Hepatocyte (in vitro differentiated cells): Measurements from ENCODE around the gene NUP214. TPM values are rescaled to one million over a fixed set of nuclear protein-coding genes. Genes with fewer than 3 reads are reported as not detected.

Experiments used
- DNase-seq: peaks from one replicate; pipeline ENCODE4 v3.0.0-alpha.2; 2016; ENCODE audit warnings: low spot score
- H2AFZ ChIP-seq: fragments of 200-600 bp; sonication (generic); 2 replicates; pipeline ENCODE4 v1.6.0; 2016; ENCODE audit warnings: antibody characterized with exemption, mild to moderate bottlenecking
- H3K27ac ChIP-seq: fragments of 200-600 bp; sonication (generic); 2 replicates; pipeline ENCODE4 v1.5.1; 2016; ENCODE audit warnings: mild to moderate bottlenecking
- H3K27me3 ChIP-seq: fragments of 200-600 bp; sonication (generic); 2 replicates; pipeline ENCODE4 v1.6.1; 2016
- H3K36me3 ChIP-seq: fragments of 200-600 bp; sonication (generic); replicated peaks from 2 replicates; pipeline ENCODE4 v1.5.1; 2016; ENCODE audit warnings: low read depth; ENCODE audit not compliant: insufficient read depth
- H3K4me1 ChIP-seq: fragments of 200-600 bp; sonication (generic); 2 replicates; pipeline ENCODE4 v1.5.1; 2016; ENCODE audit warnings: mild to moderate bottlenecking, moderate library complexity; ENCODE audit not compliant: insufficient read depth
- H3K4me2 ChIP-seq: fragments of 200-600 bp; sonication (generic); 2 replicates; pipeline ENCODE4 v1.6.0; 2016
- H3K4me3 ChIP-seq: fragments of 200-600 bp; sonication (generic); 2 replicates; pipeline ENCODE4 v1.5.1; 2016; ENCODE audit warnings: mild to moderate bottlenecking
- H3K79me2 ChIP-seq: fragments of 200-600 bp; sonication (generic); 2 replicates; pipeline ENCODE4 v1.6.0; 2017; ENCODE audit warnings: mild to moderate bottlenecking
- H3K9me2 ChIP-seq: fragments of 200-600 bp; sonication (generic); replicated peaks from 2 replicates; pipeline ENCODE4 v1.6.0; 2017; ENCODE audit warnings: mild to moderate bottlenecking; ENCODE audit not compliant: insufficient read depth
- H3K9me3 ChIP-seq: fragments of 200-600 bp; sonication (generic); 2 replicates; pipeline ENCODE4 v1.5.1; 2016; ENCODE audit warnings: low read depth, mild to moderate bottlenecking
- H4K20me1 ChIP-seq: fragments of 200-600 bp; sonication (generic); 2 replicates; pipeline ENCODE4 v1.6.0; 2016; ENCODE audit warnings: mild to moderate bottlenecking; ENCODE audit not compliant: insufficient read depth, poor library complexity, severe bottlenecking
- EZH2 ChIP-seq: fragments of 200-600 bp; sonication (generic); IDR thresholded peaks from 2 replicates; pipeline ENCODE4 v1.6.1; 2016; ENCODE audit warnings: antibody characterized with exemption, mild to moderate bottlenecking, borderline replicate concordance
- EZH2phosphoT487 ChIP-seq: fragments of 200-600 bp; sonication (generic); IDR thresholded peaks from one replicate; pipeline ENCODE4 v1.6.1; 2018; ENCODE audit warnings: antibody characterized with exemption, mild to moderate bottlenecking, low read depth, moderate library complexity; ENCODE audit not compliant: unreplicated experiment, severe bottlenecking
- WGBS: methylation state at CpG from one replicate; pipeline ENCODE4 v1.1.6; 2016; ENCODE audit warnings: low lambda C conversion rate; ENCODE audit errors: missing lambda C conversion rate; 5-methylcytosine and 5-hydroxymethylcytosine counted together
- polyA plus RNA-seq: library from polyadenylated mRNA; unstranded; fragments of >200 nt; fragmentation: Nextera tagmentation; extraction: Ambion mirVana; gene quantifications from 2 replicates; pipeline ENCODE4 v1.2.1, GENCODE V29; 2016
- total RNA-seq: library from RNA; depleted of rRNA; stranded (reverse); fragments of >200 nt; gene quantifications from 2 replicates; pipeline ENCODE4 v1.2.3, GENCODE V29; 2014
- TF ChIP-seq, protein P1 (sequence below): fragments of 200-600 bp; sonication (generic); IDR thresholded peaks from 2 replicates; pipeline ENCODE4 v1.5.1; 2016; ENCODE audit warnings: antibody characterized with exemption, mild to moderate bottlenecking; ENCODE audit not compliant: poor library complexity

NUP214 gene
- total and polyA plus RNA-seq, 2 experiments from 2014 or later: 13.7 to 18.1 TPM

DNA sequence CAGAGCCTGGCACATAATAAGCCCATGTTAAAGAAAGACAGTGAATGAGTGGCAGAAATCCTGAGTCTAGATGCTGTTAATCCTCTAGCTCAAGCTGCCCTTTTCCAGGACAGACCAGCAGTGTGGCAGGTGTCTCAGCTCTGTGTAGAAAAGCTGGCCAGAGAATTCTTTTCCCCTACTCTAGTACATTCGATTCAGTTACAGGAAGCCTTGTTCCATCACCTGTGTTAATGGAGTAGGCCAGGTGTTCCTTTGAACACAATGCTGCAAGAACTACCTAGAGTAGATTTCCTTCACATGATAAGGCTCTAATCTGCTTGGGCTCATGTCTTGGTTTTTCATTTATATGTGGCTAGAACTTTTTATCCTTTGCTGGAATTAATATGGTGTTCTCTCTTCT lies 52.5 kb downstream of the NUP214 start:
- H3K4me2 ChIP-seq: no peak overlapping the region

DNA sequence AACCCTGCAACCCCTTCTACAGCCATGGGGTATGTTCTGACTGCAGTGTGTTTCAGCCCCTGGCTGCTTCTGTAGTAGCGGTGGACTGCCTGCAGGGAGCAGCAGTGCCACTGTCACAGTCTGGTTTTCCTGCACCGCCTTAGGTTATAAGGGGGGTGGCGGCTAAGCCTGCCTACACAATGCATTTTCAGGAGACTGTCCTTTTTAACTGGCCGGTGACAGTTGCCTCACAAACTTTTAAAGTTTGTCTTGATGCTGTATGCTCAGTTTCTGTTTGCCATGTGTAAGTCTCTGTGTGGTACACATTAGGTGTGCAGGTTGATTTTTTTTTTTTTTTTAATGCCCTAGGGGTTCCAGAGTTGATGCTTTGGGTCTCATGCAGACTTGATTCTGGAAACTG lies 53.0 kb downstream of the NUP214 start:
- no peak overlapping the region for H3K27ac ChIP-seq
- WGBS: 29% methylated on average over 4 of the region's 4 CpGs
- TF ChIP-seq, protein P1, sequence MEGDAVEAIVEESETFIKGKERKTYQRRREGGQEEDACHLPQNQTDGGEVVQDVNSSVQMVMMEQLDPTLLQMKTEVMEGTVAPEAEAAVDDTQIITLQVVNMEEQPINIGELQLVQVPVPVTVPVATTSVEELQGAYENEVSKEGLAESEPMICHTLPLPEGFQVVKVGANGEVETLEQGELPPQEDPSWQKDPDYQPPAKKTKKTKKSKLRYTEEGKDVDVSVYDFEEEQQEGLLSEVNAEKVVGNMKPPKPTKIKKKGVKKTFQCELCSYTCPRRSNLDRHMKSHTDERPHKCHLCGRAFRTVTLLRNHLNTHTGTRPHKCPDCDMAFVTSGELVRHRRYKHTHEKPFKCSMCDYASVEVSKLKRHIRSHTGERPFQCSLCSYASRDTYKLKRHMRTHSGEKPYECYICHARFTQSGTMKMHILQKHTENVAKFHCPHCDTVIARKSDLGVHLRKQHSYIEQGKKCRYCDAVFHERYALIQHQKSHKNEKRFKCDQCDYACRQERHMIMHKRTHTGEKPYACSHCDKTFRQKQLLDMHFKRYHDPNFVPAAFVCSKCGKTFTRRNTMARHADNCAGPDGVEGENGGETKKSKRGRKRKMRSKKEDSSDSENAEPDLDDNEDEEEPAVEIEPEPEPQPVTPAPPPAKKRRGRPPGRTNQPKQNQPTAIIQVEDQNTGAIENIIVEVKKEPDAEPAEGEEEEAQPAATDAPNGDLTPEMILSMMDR: peak; percentile 81
- TF ChIP-seq EZH2phosphoT487: no peak
- TF ChIP-seq EZH2: no peak

More for the DNA sequence above, 52.5 kb downstream of the NUP214 start:
- Histone ChIP-seq H4K20me1 (no peaks in the 10 kb centered on the region), H3K79me2 (no peaks in the 10 kb centered on the region), H3K4me1 (peaks cover 5% of the 10 kb centered on the region), H3K27me3 (no peaks in the 10 kb centered on the region), H3K4me3 (no peak overlapping the region), H2AFZ (no peak overlapping the region), H3K9me3 (no peaks in the 10 kb centered on the region), H3K9me2 (no peaks in the 10 kb centered on the region), H3K36me3 (no peaks in the 10 kb centered on the region), H3K27ac (no peak overlapping the region)
- no peak for DNase-seq
- WGBS: 93% methylated on average over 1 of the region's 1 CpG
- TF ChIP-seq, protein P1: no peak
- TF ChIP-seq EZH2phosphoT487 (no peak), EZH2 (no peak)

DNA sequence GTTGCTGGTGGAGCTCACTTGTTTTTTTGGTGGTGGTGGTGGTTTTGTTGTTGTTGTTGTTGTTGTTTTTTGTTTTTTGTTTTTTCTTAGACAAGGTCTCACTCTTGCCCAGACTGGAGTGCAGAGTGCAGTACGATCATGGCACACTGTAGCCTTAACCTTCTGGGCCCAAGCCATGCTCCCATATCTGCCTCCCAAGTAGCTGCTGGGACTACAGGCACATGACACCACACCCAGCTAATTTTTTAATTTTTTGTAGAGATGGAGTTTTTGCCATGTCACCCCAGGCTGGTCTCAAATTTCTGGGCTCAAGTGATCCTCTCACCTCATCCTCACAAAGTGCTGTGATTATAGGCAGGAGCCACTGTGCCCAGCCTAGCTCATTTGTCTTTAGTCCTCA lies 53.5 kb downstream of the NUP214 start:
- H3K9me2 ChIP-seq: no peaks in the 10 kb centered on the region
- H4K20me1 ChIP-seq: no peaks in the 10 kb centered on the region
- WGBS: 100% methylated on average over 1 of the region's 1 CpG
- no peak overlapping the region for H3K4me3 ChIP-seq
- no peak overlapping the region for H3K4me2 ChIP-seq
- no peak for DNase-seq
- no peaks in the 10 kb centered on the region for H3K27me3 ChIP-seq
- TF ChIP-seq, protein P1: no peak
- TF ChIP-seq EZH2 (no peak), EZH2phosphoT487 (no peak)
- no peaks in the 10 kb centered on the region for H3K9me3 ChIP-seq
- no peak overlapping the region for H3K27ac ChIP-seq
- no peaks in the 10 kb centered on the region for H3K36me3 ChIP-seq
- H3K79me2 ChIP-seq: no peaks in the 10 kb centered on the region
- peaks cover 5% of the 10 kb centered on the region for H3K4me1 ChIP-seq
- no peak overlapping the region for H2AFZ ChIP-seq

More for the DNA sequence above, 53.0 kb downstream of the NUP214 start:
- no peaks in the 10 kb centered on the region for H3K9me2 ChIP-seq
- H3K27me3 ChIP-seq: no peaks in the 10 kb centered on the region
- H3K4me1 ChIP-seq: peaks cover 5% of the 10 kb centered on the region
- H3K4me2 ChIP-seq: no peak overlapping the region
- H2AFZ ChIP-seq: no peak overlapping the region
- H3K79me2 ChIP-seq: no peaks in the 10 kb centered on the region
- H3K9me3 ChIP-seq: no peaks in the 10 kb centered on the region
- H3K4me3 ChIP-seq: no peak overlapping the region
- H3K36me3 ChIP-seq: no peaks in the 10 kb centered on the region
- peak; percentile 75 for DNase-seq
- H4K20me1 ChIP-seq: no peaks in the 10 kb centered on the region
